OCI-LY1 (cell line): Measurements from ENCODE around the gene GUK1.
"Not testable (repeated sequence)": the region's sequence is repeated elsewhere in the genome, so short reads cannot be mapped to it uniquely, and the experiment has no call there.

Source experiments
- H2AFZ ChIP-seq: fragments of 200-600 bp; sonication (generic), shearing (Covaris generic); 2 replicates; pipeline ENCODE4 v1.6.0; 2014; ENCODE audit warnings: antibody characterized with exemption, mild to moderate bottlenecking, low read length
- H3F3A ChIP-seq: fragments of 200-600 bp; sonication (generic), shearing (Covaris generic); 2 replicates; pipeline ENCODE4 v1.6.0; 2014; ENCODE audit warnings: mild to moderate bottlenecking, antibody characterized with exemption, low read length, moderate library complexity; ENCODE audit not compliant: insufficient read depth
- H3K27ac ChIP-seq: fragments of 200-600 bp; sonication (generic); 2 replicates; pipeline ENCODE4 v1.5.1; 2014; ENCODE audit warnings: low read length, mixed run types, mild to moderate bottlenecking, low read depth; ENCODE audit not compliant: poor library complexity, severe bottlenecking
- H3K27me3 ChIP-seq: fragments of 200-600 bp; sonication (generic); 2 replicates; pipeline ENCODE4 v1.6.0; 2014; ENCODE audit warnings: antibody characterized with exemption, mild to moderate bottlenecking, low read length, moderate library complexity; ENCODE audit not compliant: insufficient read depth
- H3K36me3 ChIP-seq: fragments of 200-600 bp; sonication (generic); 2 replicates; pipeline ENCODE4 v1.6.1; 2014; ENCODE audit warnings: mild to moderate bottlenecking, antibody characterized with exemption, low read length, moderate library complexity, mixed read lengths; ENCODE audit not compliant: insufficient read depth
- H3K4me1 ChIP-seq: fragments of 200-600 bp; sonication (generic); 2 replicates; pipeline ENCODE4 v1.5.1; 2014; ENCODE audit warnings: mild to moderate bottlenecking, low read length, moderate library complexity; ENCODE audit not compliant: insufficient read depth, severe bottlenecking
- H3K4me2 ChIP-seq: fragments of 200-600 bp; sonication (generic), shearing (Covaris generic); 2 replicates; pipeline ENCODE4 v1.6.1; 2014; ENCODE audit warnings: low read length
- H3K4me3 ChIP-seq: fragments of 200-600 bp; sonication (generic); 2 replicates; pipeline ENCODE4 v1.5.1; 2014; ENCODE audit warnings: low read length, low read depth, mild to moderate bottlenecking, mixed read lengths; ENCODE audit not compliant: poor library complexity, severe bottlenecking
- H3K79me2 ChIP-seq: fragments of 200-600 bp; shearing (Covaris generic); 2 replicates; pipeline ENCODE4 v1.6.1; 2016; ENCODE audit warnings: mixed run types, low read length, mixed read lengths; ENCODE audit not compliant: insufficient read depth
- H3K9ac ChIP-seq: fragments of 200-600 bp; sonication (generic), shearing (Covaris generic); 2 replicates; pipeline ENCODE4 v1.6.1; 2014; ENCODE audit warnings: mild to moderate bottlenecking, low read length, mixed read lengths
- H3K9me2 ChIP-seq: fragments of 200-600 bp; sonication (generic), shearing (Covaris generic); 2 replicates; pipeline ENCODE4 v1.6.1; 2014; ENCODE audit warnings: low read depth, mild to moderate bottlenecking, low read length, mixed read lengths
- H3K9me3 ChIP-seq: fragments of 200-600 bp; shearing (Covaris generic); 2 replicates; pipeline ENCODE4 v1.6.1; 2014; ENCODE audit warnings: low read length, mixed read lengths
- H4K20me1 ChIP-seq: fragments of 200-600 bp; sonication (generic), shearing (Covaris generic); 2 replicates; pipeline ENCODE4 v1.6.0; 2016; ENCODE audit warnings: mild to moderate bottlenecking, low read length; ENCODE audit not compliant: insufficient read depth
- CTCF ChIP-seq: fragments of 200-600 bp; sonication (generic), shearing (Covaris generic); IDR thresholded peaks from 2 replicates; pipeline ENCODE4 v1.5.1; 2017; ENCODE audit warnings: mild to moderate bottlenecking, antibody characterized with exemption, low read length, moderate library complexity, mixed read lengths
- EZH2 ChIP-seq: fragments of 200-600 bp; sonication (generic), shearing (Covaris generic); IDR thresholded peaks from 2 replicates; pipeline ENCODE4 v1.8.0; 2017; ENCODE audit warnings: borderline replicate concordance, mixed run types, mild to moderate bottlenecking, antibody characterized with exemption, low read length, moderate library complexity, mixed read lengths

The GUK1 gene

GRCh38 chr1:228170666-228171065, 30.6 kb downstream of the GUK1 start:
- Histone ChIP-seq H3K79me2 (no peaks in the 10 kb centered on the region), H3K36me3 (no peaks in the 10 kb centered on the region), H3F3A (no peaks in the 10 kb centered on the region), H3K4me1 (peaks cover 10% of the 10 kb centered on the region), H3K27ac (no peak overlapping the region), H3K9ac (no peak overlapping the region), H3K9me3 (no peaks in the 10 kb centered on the region), H3K27me3 (no peaks in the 10 kb centered on the region), H4K20me1 (no peaks in the 10 kb centered on the region), H3K4me2 (no peak overlapping the region), H2AFZ (no peak overlapping the region), H3K4me3 (no peak overlapping the region), H3K9me2 (no peaks in the 10 kb centered on the region)
- TF ChIP-seq EZH2 = no peak
- TF ChIP-seq CTCF = no peak

GRCh38 chr1:228171221-228171891, 31.3 kb downstream of the GUK1 start:
- H3K9ac ChIP-seq = no peak overlapping the region
- H3K36me3 ChIP-seq = no peaks in the 10 kb centered on the region
- H3K9me3 ChIP-seq = no peaks in the 10 kb centered on the region
- TF ChIP-seq CTCF (no peak), EZH2 (no peak)
- H3K27me3 ChIP-seq = no peaks in the 10 kb centered on the region
- H3K4me3 ChIP-seq = no peak overlapping the region
- H3K79me2 ChIP-seq = no peaks in the 10 kb centered on the region
- H2AFZ ChIP-seq = no peak overlapping the region
- peaks cover 8% of the 10 kb centered on the region for H3K4me1 ChIP-seq
- no peak overlapping the region for H3K4me2 ChIP-seq
- H4K20me1 ChIP-seq = no peaks in the 10 kb centered on the region
- no peak overlapping the region for H3K27ac ChIP-seq
- H3K9me2 ChIP-seq = no peaks in the 10 kb centered on the region
- no peaks in the 10 kb centered on the region for H3F3A ChIP-seq

GRCh38 chr1:228172591-228173527, 32.8 kb downstream of the GUK1 start:
- H3K9me2 ChIP-seq = no peaks in the 10 kb centered on the region
- H3K4me2 ChIP-seq = no peak overlapping the region
- H3K9ac ChIP-seq = no peak overlapping the region
- no peaks in the 10 kb centered on the region for H3K79me2 ChIP-seq
- no peaks in the 10 kb centered on the region for H4K20me1 ChIP-seq
- H3K4me3 ChIP-seq = no peak overlapping the region
- no peak for TF ChIP-seq EZH2
- no peak for TF ChIP-seq CTCF
- H3K36me3 ChIP-seq = no peaks in the 10 kb centered on the region
- no peaks in the 10 kb centered on the region for H3F3A ChIP-seq
- no peaks in the 10 kb centered on the region for H3K27me3 ChIP-seq
- no peaks in the 10 kb centered on the region for H3K4me1 ChIP-seq
- H3K27ac ChIP-seq = no peak overlapping the region
- H3K9me3 ChIP-seq = no peaks in the 10 kb centered on the region
- H2AFZ ChIP-seq = no peak overlapping the region

- not testable (repeated sequence) for H3K4me3 ChIP-seq, H4K20me1 ChIP-seq, H3K36me3 ChIP-seq, H3K4me1 ChIP-seq, H3K27me3 ChIP-seq, H3F3A ChIP-seq, H3K9me3 ChIP-seq, H3K9me2 ChIP-seq, H2AFZ ChIP-seq, H3K27ac ChIP-seq, H3K4me2 ChIP-seq, H3K79me2 ChIP-seq, H3K9ac ChIP-seq
Observed at GRCh38 chr1:228173528-228174481, 33.7 kb downstream of the GUK1 start.
